Loucy (cell line): ENCODE results near the gene THADA.

Experiments
- H2AFZ ChIP-seq: fragments of 200-600 bp; sonication (generic); 2 replicates; pipeline ENCODE4 v1.6.0; 2016; ENCODE audit warnings: antibody characterized with exemption, mild to moderate bottlenecking, low read length, moderate library complexity
- H3F3A ChIP-seq: fragments of 200-600 bp; 2 replicates; pipeline ENCODE4 v1.6.0; 2016; ENCODE audit warnings: antibody characterized with exemption, low read depth, mild to moderate bottlenecking
- H3K27me3 ChIP-seq: fragments of 200-600 bp; sonication (generic); 2 replicates; pipeline ENCODE4 v1.6.1; 2014; ENCODE audit warnings: low read length, mild to moderate bottlenecking; ENCODE audit not compliant: insufficient read depth, poor library complexity, severe bottlenecking
- H3K36me3 ChIP-seq: fragments of 200-600 bp; sonication (generic); 2 replicates; pipeline ENCODE4 v1.6.1; 2016; ENCODE audit warnings: low read length; ENCODE audit not compliant: insufficient read depth
- H3K4me1 ChIP-seq: fragments of 200-600 bp; sonication (generic); 2 replicates; pipeline ENCODE4 v1.5.1; 2014; ENCODE audit warnings: low read length, mild to moderate bottlenecking; ENCODE audit not compliant: insufficient read depth, poor library complexity, severe bottlenecking
- H3K4me2 ChIP-seq: fragments of 200-600 bp; sonication (generic); 2 replicates; pipeline ENCODE4 v1.6.0; 2014; ENCODE audit warnings: antibody characterized with exemption, low read length, low read depth, mild to moderate bottlenecking; ENCODE audit not compliant: poor library complexity, severe bottlenecking
- H3K4me3 ChIP-seq: fragments of 200-600 bp; sonication (generic); 2 replicates; pipeline ENCODE4 v1.5.1; 2014; ENCODE audit warnings: low read length, mild to moderate bottlenecking, mixed read lengths; ENCODE audit not compliant: poor library complexity, severe bottlenecking
- H3K79me2 ChIP-seq: fragments of 200-600 bp; sonication (generic); 2 replicates; pipeline ENCODE4 v1.6.1; 2014; ENCODE audit warnings: low read length; ENCODE audit not compliant: insufficient read depth
- H3K9ac ChIP-seq: fragments of 200-600 bp; sonication (generic); 2 replicates; pipeline ENCODE4 v1.6.0; 2014; ENCODE audit warnings: mild to moderate bottlenecking, low read depth, low read length, moderate library complexity; ENCODE audit not compliant: poor library complexity, severe bottlenecking
- H3K9me2 ChIP-seq: fragments of 200-600 bp; sonication (generic); replicated peaks from 2 replicates; pipeline ENCODE4 v1.6.1; 2016; ENCODE audit warnings: low read depth, low read length, mixed read lengths
- H3K9me3 ChIP-seq: fragments of 200-600 bp; sonication (generic); 2 replicates; pipeline ENCODE4 v1.6.1; 2014; ENCODE audit warnings: mild to moderate bottlenecking, antibody characterized with exemption, low read length, low read depth; ENCODE audit not compliant: insufficient read depth
- H4K20me1 ChIP-seq: fragments of 200-600 bp; sonication (generic); 2 replicates; pipeline ENCODE4 v1.6.0; 2014; ENCODE audit warnings: antibody characterized with exemption, low read length, mild to moderate bottlenecking; ENCODE audit not compliant: insufficient read depth, poor library complexity, severe bottlenecking
- CTCF ChIP-seq: fragments of 200-600 bp; sonication (generic); conservative IDR thresholded peaks from 2 replicates; pipeline ENCODE4 v1.5.1; 2014; ENCODE audit warnings: mild to moderate bottlenecking, antibody characterized with exemption, low read length
- EZH2phosphoT487 ChIP-seq: fragments of 200-600 bp; IDR thresholded peaks from 2 replicates; pipeline ENCODE4 v1.6.1; 2018; ENCODE audit warnings: antibody characterized with exemption, mild to moderate bottlenecking, moderate library complexity, borderline replicate concordance

THADA gene

GRCh38 chr2:43474273-43474672, 121.6 kb downstream of the THADA start:
- no peaks in the 10 kb centered on the region for H3K27me3 ChIP-seq
- no peak overlapping the region for H3K4me2 ChIP-seq
- H4K20me1 ChIP-seq: no peaks in the 10 kb centered on the region
- no peaks in the 10 kb centered on the region for H3K9me3 ChIP-seq
- H3K4me3 ChIP-seq: no peak overlapping the region
- no peak for TF ChIP-seq CTCF
- no peak for TF ChIP-seq EZH2phosphoT487
- H3F3A ChIP-seq: no peaks in the 10 kb centered on the region
- H3K9ac ChIP-seq: no peak overlapping the region
- H3K79me2 ChIP-seq: no peaks in the 10 kb centered on the region
- peaks cover 5% of the 10 kb centered on the region; the same call in 1 of the 2 replicates for H3K36me3 ChIP-seq
- no peaks in the 10 kb centered on the region for H3K9me2 ChIP-seq
- no peaks in the 10 kb centered on the region for H3K4me1 ChIP-seq
- no peak overlapping the region for H2AFZ ChIP-seq

- no peaks in the 10 kb centered on the region for H3K27me3 ChIP-seq
- H3K36me3 ChIP-seq: peaks cover 5% of the 10 kb centered on the region; the same call in 1 of the 2 replicates
- no peak overlapping the region for H2AFZ ChIP-seq
- no peaks in the 10 kb centered on the region for H3K9me2 ChIP-seq
- TF ChIP-seq CTCF: no peak
- no peaks in the 10 kb centered on the region for H3F3A ChIP-seq
- H4K20me1 ChIP-seq: no peaks in the 10 kb centered on the region
- no peaks in the 10 kb centered on the region for H3K9me3 ChIP-seq
- no peak overlapping the region for H3K4me2 ChIP-seq
- H3K9ac ChIP-seq: no peak overlapping the region
- no peaks in the 10 kb centered on the region for H3K4me1 ChIP-seq
- H3K4me3 ChIP-seq: no peak overlapping the region
- H3K79me2 ChIP-seq: no peaks in the 10 kb centered on the region
Measured at GRCh38 chr2:43473767-43474166, 122.1 kb downstream of the THADA start.

- Histone ChIP-seq H3K79me2 (no peaks in the 10 kb centered on the region), H3K9ac (no peak overlapping the region), H3K36me3 (peaks cover 5% of the 10 kb centered on the region; the same call in 1 of the 2 replicates), H3K4me1 (no peaks in the 10 kb centered on the region), H4K20me1 (no peaks in the 10 kb centered on the region), H3K4me3 (no peak overlapping the region), H3K9me3 (no peaks in the 10 kb centered on the region), H3K9me2 (no peaks in the 10 kb centered on the region), H3K4me2 (no peak overlapping the region), H3F3A (no peaks in the 10 kb centered on the region), H3K27me3 (no peaks in the 10 kb centered on the region), H2AFZ (no peak overlapping the region)
- TF ChIP-seq CTCF: no peak
- no peak for TF ChIP-seq EZH2phosphoT487
Measured at GRCh38 chr2:43472527-43473194, 123.2 kb downstream of the THADA start.
